ENCODE measurements around the gene KPNA3. TPM values are rescaled to one million over a fixed set of nuclear protein-coding genes. Genes with fewer than 3 reads are reported as not detected.

KPNA3 gene
- total and polyA plus RNA-seq, 2 donors (not counting 1 experiment from before 2014, with no cell fraction given), result 37.0 to 68.3 TPM

Other genes starting within 250 kb of the KPNA3 start
- 29.8 and 42.6 TPM in 2 replicates for gene RCBTB1, start 207.1 kb downstream of the KPNA3 start, total RNA-seq
- 22.7 and 22.8 TPM in 2 replicates for gene RCBTB1, start 207.1 kb downstream of the KPNA3 start, polyA plus RNA-seq
- gene ARL11, start 164.2 kb downstream of the KPNA3 start, total RNA-seq, result under 0.01 TPM in 1 of 2 replicates, not detected in the other
- gene ARL11, start 164.2 kb downstream of the KPNA3 start, polyA plus RNA-seq, result not detected in 2 replicates
- gene EBPL, start 101.2 kb downstream of the KPNA3 start, total RNA-seq, result 90.3 and 93.7 TPM in 2 replicates
- gene EBPL, start 101.2 kb downstream of the KPNA3 start, polyA plus RNA-seq, result 69.4 and 78.2 TPM in 2 replicates
- gene SPRYD7, start 143.7 kb upstream of the KPNA3 start, total RNA-seq, result 3.6 and 6.6 TPM in 2 replicates
- gene SPRYD7, start 143.7 kb upstream of the KPNA3 start, polyA plus RNA-seq, result 5.9 and 9.4 TPM in 2 replicates
- gene TRIM13, start 204.4 kb upstream of the KPNA3 start, total RNA-seq, result 24.4 and 25.4 TPM in 2 replicates
- 16.0 and 21.1 TPM in 2 replicates for gene TRIM13, start 204.4 kb upstream of the KPNA3 start, polyA plus RNA-seq
- gene KCNRG, start 222.8 kb upstream of the KPNA3 start, total RNA-seq, result 7.4 and 7.7 TPM in 2 replicates
- gene KCNRG, start 222.8 kb upstream of the KPNA3 start, polyA plus RNA-seq, result 1.3 and 2.0 TPM in 2 replicates